Sigmoid colon (tissue), 7 donors: ENCODE measurements around the gene GRID2. TPM values are rescaled to one million over a fixed set of nuclear protein-coding genes. Genes with fewer than 3 reads are reported as not detected.

Experiments
- DNase-seq: peaks from one replicate; pipeline ENCODE4 v3.0.0-alpha.2; 2019
- H3K27ac ChIP-seq, 4 donors: fragments of 200-600 bp; sonication (generic); one replicate each; pipeline ENCODE4 v1.5.1; 2016 to 2019; ENCODE audit warnings: mild to moderate bottlenecking in 1 of 4
- H3K27me3 ChIP-seq, 3 donors: fragments of 200-600 bp; sonication (generic); one replicate each; pipeline ENCODE4 v1.5.1; 2019; ENCODE audit warnings: mild to moderate bottlenecking in 1 of 3
- H3K36me3 ChIP-seq, 4 donors: fragments of 200-600 bp; sonication (generic); one replicate each; pipeline ENCODE4 v1.5.1; 2016 to 2019
- H3K4me1 ChIP-seq, 4 donors: fragments of 200-600 bp; sonication (generic); one replicate each; pipeline ENCODE4 v1.5.1; 2017 to 2019
- H3K4me3 ChIP-seq, 4 donors: fragments of 200-600 bp; sonication (generic); one replicate each; pipeline ENCODE4 v1.5.1; 2017 to 2019; ENCODE audit warnings: mild to moderate bottlenecking in 2 of 4, moderate library complexity in 1 of 4
- H3K9me3 ChIP-seq, 4 donors: fragments of 200-600 bp in 3 of 4; sonication (generic) in 3 of 4; one replicate each; pipeline versions ENCODE4 v1.5.1 to v1.6.1; 2013 to 2019
- EP300 ChIP-seq, 4 donors: sonication (generic); formaldehyde crosslinking; IDR thresholded peaks; one replicate each; pipeline ENCODE4 v1.6.1; 2017; ENCODE audit warnings: antibody characterized with exemption in 4 of 4
- POLR2A ChIP-seq, 2 donors: fragments of 450-650 bp; IDR thresholded peaks; one replicate each; pipeline ENCODE4 v1.6.1; 2016; ENCODE audit warnings: antibody characterized with exemption in 2 of 2, mild to moderate bottlenecking in 2 of 2, moderate library complexity in 2 of 2
- POLR2AphosphoS5 ChIP-seq, 4 donors: sonication (generic); formaldehyde crosslinking; IDR thresholded peaks; one replicate each; pipeline ENCODE4 v1.6.1; 2017; ENCODE audit warnings: antibody characterized with exemption in 4 of 4
- WGBS, 2 donors: extraction: QIAGEN DNeasy Blood & Tissue Kit; methylation state at CpG; one replicate each; pipeline ENCODE4 v1.1.7; 2013; 5-methylcytosine and 5-hydroxymethylcytosine counted together
- intact Hi-C: fragments of 100-400 bp; cut with DNase I; formaldehyde crosslinking; loops from one replicate; pipeline ENCODE4 v1.15.1; 2023
- polyA plus RNA-seq, 3 donors: library from polyadenylated mRNA; stranded (reverse); fragments of 200-250 nt; gene quantifications; one replicate each; pipeline ENCODE4 v1.2.3, GENCODE V29; 2013
- total RNA-seq, 4 donors: library from RNA; depleted of rRNA; stranded (reverse); fragments of >200 nt; gene quantifications; one replicate each; pipeline ENCODE4 v1.1.0, GENCODE V29; 2016
- TF ChIP-seq, protein P1 (sequence below), 4 experiments: fragments of 450-650 bp in 3 of 4; fragments of 200-600 bp in 1 of 4; IDR thresholded peaks; one replicate each; pipeline ENCODE4 v1.5.1; 2016 to 2019; ENCODE audit warnings: antibody characterized with exemption in 4 of 4, mild to moderate bottlenecking in 3 of 4, moderate library complexity in 2 of 4
- donor health status: healthy with polysubstance abuse.
- donor health status: Bipolar disorder and iron deficiency.
- donor health status: healthy.

Gene GRID2
- total and polyA plus RNA-seq, 7 donors = 0.04 to 1.9 (median 0.28) TPM; not detected in 2

DNA sequence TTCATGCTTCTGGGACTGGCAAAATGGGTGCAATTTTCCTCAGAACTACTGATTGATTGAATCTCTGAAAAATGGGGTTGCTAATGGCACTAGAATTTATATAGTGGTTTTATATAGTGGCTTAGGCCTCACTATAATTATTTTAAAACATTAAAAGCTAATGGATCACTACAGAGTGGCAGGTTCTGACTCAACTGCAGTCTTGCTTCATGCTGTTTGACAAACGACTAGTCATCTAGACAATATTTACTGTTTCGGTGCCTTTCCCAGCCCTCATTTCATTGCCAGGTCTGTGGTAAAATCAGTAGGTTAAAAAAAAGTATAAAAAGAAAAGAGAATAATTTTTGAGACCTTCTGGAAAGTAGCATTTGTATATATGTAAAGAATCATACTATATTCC is 1172.0 kb downstream of the GRID2 start:
- intact Hi-C loops = no loop called here
- TF ChIP-seq POLR2AphosphoS5 (IDR thresholded peaks at IDR 0.05) (no peak), POLR2A (IDR thresholded peaks at IDR 0.05) (no peak)
- TF ChIP-seq, protein P1, sequence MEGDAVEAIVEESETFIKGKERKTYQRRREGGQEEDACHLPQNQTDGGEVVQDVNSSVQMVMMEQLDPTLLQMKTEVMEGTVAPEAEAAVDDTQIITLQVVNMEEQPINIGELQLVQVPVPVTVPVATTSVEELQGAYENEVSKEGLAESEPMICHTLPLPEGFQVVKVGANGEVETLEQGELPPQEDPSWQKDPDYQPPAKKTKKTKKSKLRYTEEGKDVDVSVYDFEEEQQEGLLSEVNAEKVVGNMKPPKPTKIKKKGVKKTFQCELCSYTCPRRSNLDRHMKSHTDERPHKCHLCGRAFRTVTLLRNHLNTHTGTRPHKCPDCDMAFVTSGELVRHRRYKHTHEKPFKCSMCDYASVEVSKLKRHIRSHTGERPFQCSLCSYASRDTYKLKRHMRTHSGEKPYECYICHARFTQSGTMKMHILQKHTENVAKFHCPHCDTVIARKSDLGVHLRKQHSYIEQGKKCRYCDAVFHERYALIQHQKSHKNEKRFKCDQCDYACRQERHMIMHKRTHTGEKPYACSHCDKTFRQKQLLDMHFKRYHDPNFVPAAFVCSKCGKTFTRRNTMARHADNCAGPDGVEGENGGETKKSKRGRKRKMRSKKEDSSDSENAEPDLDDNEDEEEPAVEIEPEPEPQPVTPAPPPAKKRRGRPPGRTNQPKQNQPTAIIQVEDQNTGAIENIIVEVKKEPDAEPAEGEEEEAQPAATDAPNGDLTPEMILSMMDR (IDR thresholded peaks at IDR 0.05) = no peak
- DNase-seq = no peak
- Histone ChIP-seq H3K4me1 (no peaks in the 10 kb centered on the region), H3K4me3 (no peak overlapping the region), H3K27ac (no peak overlapping the region), H3K27me3 (no peaks in the 10 kb centered on the region), H3K9me3 (no peaks in the 10 kb centered on the region), H3K36me3 (no peaks in the 10 kb centered on the region)
- WGBS, 2 donors = 86 to 89% methylated on average over 2 of the region's 2 CpGs

DNA sequence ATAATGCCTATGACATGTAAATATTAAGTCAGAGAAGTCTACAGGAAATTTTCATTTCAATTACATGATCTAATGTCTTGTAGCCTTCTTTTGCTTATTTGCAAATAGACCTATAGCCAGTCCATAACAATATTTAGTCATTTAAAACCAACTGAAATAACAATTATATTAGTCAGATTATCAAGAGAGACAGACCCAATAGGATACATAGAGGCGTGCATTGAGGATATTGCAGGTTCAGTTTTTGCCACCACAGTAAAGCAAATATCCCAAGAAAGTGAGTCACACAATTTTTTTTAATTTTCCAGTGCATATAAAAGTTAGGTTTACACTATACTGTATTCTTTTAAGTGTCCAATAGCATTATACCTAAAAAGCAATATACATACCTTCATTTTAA is 1175.0 kb downstream of the GRID2 start:
- Histone ChIP-seq H3K27ac (no peak overlapping the region), H3K4me1 (no peaks in the 10 kb centered on the region), H3K4me3 (no peak overlapping the region), H3K27me3 (no peaks in the 10 kb centered on the region), H3K9me3 (no peaks in the 10 kb centered on the region), H3K36me3 (no peaks in the 10 kb centered on the region)
- TF ChIP-seq POLR2A (IDR thresholded peaks at IDR 0.05) (no peak), EP300 (IDR thresholded peaks at IDR 0.05) (no peak), POLR2AphosphoS5 (IDR thresholded peaks at IDR 0.05) (no peak)
- TF ChIP-seq, protein P1 (IDR thresholded peaks at IDR 0.05) = no peak
- no peak for DNase-seq
- intact Hi-C loops = no loop called here
- 85 to 92% methylated on average over 1 of the region's 1 CpG for WGBS, 2 donors

DNA sequence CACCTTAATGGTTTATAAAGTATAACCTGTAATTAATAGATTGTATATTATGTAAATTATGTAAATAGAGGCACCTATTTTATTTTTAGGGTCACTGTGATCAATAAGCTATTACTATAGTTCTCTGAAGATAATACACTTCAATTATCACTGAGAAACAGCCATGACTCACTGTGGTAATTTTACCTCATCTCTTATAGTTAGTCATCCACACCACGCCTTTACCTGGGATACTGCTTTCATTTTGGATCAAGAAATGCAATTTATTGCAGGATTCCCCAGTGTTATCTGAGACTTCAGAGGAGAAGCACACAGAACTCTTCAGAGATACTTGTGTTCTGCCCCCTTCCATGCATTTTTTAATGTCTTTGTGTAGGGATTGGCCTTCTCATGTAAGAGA is 1176.7 kb downstream of the GRID2 start:
- no peaks in the 10 kb centered on the region for H3K4me1 ChIP-seq
- H3K9me3 ChIP-seq = no peaks in the 10 kb centered on the region
- H3K4me3 ChIP-seq = no peak overlapping the region
- TF ChIP-seq EP300 (IDR thresholded peaks at IDR 0.05) (no peak), POLR2AphosphoS5 (IDR thresholded peaks at IDR 0.05) (no peak), POLR2A (IDR thresholded peaks at IDR 0.05) (no peak)
- TF ChIP-seq, protein P1 (IDR thresholded peaks at IDR 0.05) = no peak
- no peak for DNase-seq
- no peak overlapping the region for H3K27ac ChIP-seq
- intact Hi-C loops = no loop called here
- no peaks in the 10 kb centered on the region for H3K27me3 ChIP-seq
- no peaks in the 10 kb centered on the region for H3K36me3 ChIP-seq
- 37 to 78% methylated on average over 1 of the region's 1 CpG for WGBS, 2 donors

DNA sequence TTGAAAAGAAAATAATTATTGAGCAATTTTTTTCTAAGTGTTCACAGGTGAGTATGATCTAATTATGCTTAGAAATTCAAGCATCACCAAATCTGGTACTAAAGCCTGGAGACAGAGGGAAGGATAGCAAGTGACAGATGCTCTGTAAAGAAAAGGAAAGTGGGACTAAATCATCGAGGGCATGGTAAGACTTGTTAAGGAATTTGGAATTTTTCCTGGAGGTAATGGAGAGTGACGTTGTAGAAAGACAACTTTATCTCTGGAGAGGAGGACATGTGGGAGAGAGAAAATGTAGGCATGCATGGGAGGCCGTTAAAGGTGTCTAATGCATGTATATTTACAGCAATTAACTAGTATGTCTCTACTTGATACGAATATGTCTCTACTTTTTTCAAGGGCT is 1191.6 kb downstream of the GRID2 start:
- no peak for TF ChIP-seq POLR2AphosphoS5 (IDR thresholded peaks at IDR 0.05)
- TF ChIP-seq, protein P1 (IDR thresholded peaks at IDR 0.05) = no peak
- TF ChIP-seq POLR2A (IDR thresholded peaks at IDR 0.05) = no peak
- no peak for TF ChIP-seq EP300 (IDR thresholded peaks at IDR 0.05)
- no peaks in the 10 kb centered on the region for H3K36me3 ChIP-seq
- H3K4me3 ChIP-seq = no peak overlapping the region
- WGBS, 2 donors = 73 to 76% methylated on average over 4 of the region's 4 CpGs
- H3K27ac ChIP-seq = no peak overlapping the region
- H3K27me3 ChIP-seq = no peaks in the 10 kb centered on the region
- no peaks in the 10 kb centered on the region for H3K4me1 ChIP-seq
- no peak for DNase-seq
- H3K9me3 ChIP-seq = no peaks in the 10 kb centered on the region
- intact Hi-C loops = no loop called here

DNA sequence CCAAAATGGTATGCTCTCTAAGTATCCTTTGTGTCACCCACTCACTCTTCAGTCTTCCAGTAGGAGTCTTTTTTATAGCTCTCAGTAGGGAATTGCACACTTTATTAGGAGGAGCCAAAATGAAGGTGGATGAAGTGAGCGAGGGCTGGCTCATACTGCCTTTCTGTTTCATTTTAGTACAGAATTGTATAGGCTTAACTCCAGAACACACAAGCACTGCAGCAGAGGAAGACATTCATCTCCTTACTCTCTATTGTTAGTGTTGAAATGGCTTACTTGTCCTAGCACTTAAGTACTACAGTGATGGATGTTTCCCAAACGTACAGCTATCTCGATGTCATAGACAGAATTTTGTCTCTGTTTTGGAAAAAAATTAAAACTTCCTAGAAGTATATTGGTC is 1197.5 kb downstream of the GRID2 start:
- intact Hi-C loops = no loop called here
- Histone ChIP-seq H3K27ac (no peak overlapping the region), H3K36me3 (no peaks in the 10 kb centered on the region), H3K27me3 (no peaks in the 10 kb centered on the region), H3K9me3 (no peaks in the 10 kb centered on the region), H3K4me1 (no peaks in the 10 kb centered on the region), H3K4me3 (no peak overlapping the region)
- TF ChIP-seq POLR2AphosphoS5 (IDR thresholded peaks at IDR 0.05) = no peak
- TF ChIP-seq, protein P1 (IDR thresholded peaks at IDR 0.05) = no peak
- TF ChIP-seq POLR2A (IDR thresholded peaks at IDR 0.05) = no peak
- TF ChIP-seq EP300 (IDR thresholded peaks at IDR 0.05) = no peak
- DNase-seq = no peak
- 69 to 85% methylated on average over 3 of the region's 3 CpGs for WGBS, 2 donors
